Stimulated activated CD8-positive, alpha-beta memory T cell treated with anti-CD3 and anti-CD28 coated beads, Interleukin-12 subunit alpha, Interleukin-12 subunit beta, amount 100 ng/mL, for 24 hours (primary cell): ENCODE data around the gene CACNA2D1.

Experiments
- DNase-seq: peaks from one replicate; pipeline ENCODE4 v3.0.0-alpha.2; 2020; ENCODE audit errors: extremely low read depth

Gene CACNA2D1

GRCh38 chr7:81986723-81987470, 456.7 kb downstream of the CACNA2D1 start:
- no peak for DNase-seq

GRCh38 chr7:81983406-81983805, 460.2 kb downstream of the CACNA2D1 start:
- no peak for DNase-seq

- no peak for DNase-seq
Observed at GRCh38 chr7:81973117-81973516, 470.5 kb downstream of the CACNA2D1 start.

GRCh38 chr7:81960026-81960425, 483.6 kb downstream of the CACNA2D1 start:
- DNase-seq, result no peak

GRCh38 chr7:81957517-81957916, 486.1 kb downstream of the CACNA2D1 start:
- no peak for DNase-seq

- no peak for DNase-seq
Observed at GRCh38 chr7:81956520-81956919, 487.1 kb downstream of the CACNA2D1 start.

GRCh38 chr7:81949306-81949705, 494.3 kb downstream of the CACNA2D1 start:
- no peak for DNase-seq

GRCh38 chr7:81944058-81944457, 499.5 kb downstream of the CACNA2D1 start:
- DNase-seq, result no peak

- DNase-seq, result no peak
Observed at GRCh38 chr7:81937091-81937490, 506.5 kb downstream of the CACNA2D1 start.

GRCh38 chr7:81934596-81935301, 508.8 kb downstream of the CACNA2D1 start:
- DNase-seq, result no peak

GRCh38 chr7:81932936-81933335, 510.6 kb downstream of the CACNA2D1 start:
- DNase-seq, result no peak

GRCh38 chr7:81929386-81929785, 514.2 kb downstream of the CACNA2D1 start:
- no peak for DNase-seq

GRCh38 chr7:81926154-81926553, 517.4 kb downstream of the CACNA2D1 start:
- DNase-seq, result no peak

GRCh38 chr7:81925530-81925929, 518.0 kb downstream of the CACNA2D1 start:
- no peak for DNase-seq

- no peak for DNase-seq
Observed at GRCh38 chr7:81924494-81924893, 519.1 kb downstream of the CACNA2D1 start.

- DNase-seq, result no peak
Observed at GRCh38 chr7:81919494-81919893, 524.1 kb downstream of the CACNA2D1 start.

GRCh38 chr7:81908220-81908619, 535.4 kb downstream of the CACNA2D1 start:
- no peak for DNase-seq

- no peak for DNase-seq
Observed at GRCh38 chr7:81903115-81903514, 540.5 kb downstream of the CACNA2D1 start.

- DNase-seq, result no peak
Observed at GRCh38 chr7:81902536-81902935, 541.0 kb downstream of the CACNA2D1 start.
